H1 (cell line): ENCODE data around the gene GNG12. TPM values are rescaled to one million over a fixed set of nuclear protein-coding genes. Genes with fewer than 3 reads are reported as not detected.

ENCODE experiments used
- CTCF ChIA-PET: fragments of 300-600 bp; sonication (Branson Sonifier 250); formaldehyde crosslinking; loops from one replicate; lab custom pipeline; 2021; ENCODE audit not compliant: partially characterized antibody; lab: Charles Lee
- POLR2A ChIA-PET: fragments of 300-600 bp; sonication (Branson Sonifier 250); formaldehyde crosslinking; loops from one replicate; lab custom pipeline; 2021; ENCODE audit warnings: inconsistent platforms; ENCODE audit not compliant: partially characterized antibody; lab: Charles Lee
- DNase-seq, 2 experiments: peaks; one replicate each; pipeline versions ENCODE4 v3.0.0 to v3.0.0-alpha.2; 2010 to 2022; ENCODE audit warnings: low spot score in 2 of 2, low read depth in 1 of 2, mixed read lengths in 1 of 2
- FAIRE-seq: peaks from 2 replicates; lab custom pipeline; 2011; peaks lifted over from hg19 to GRCh38; lab: Jason Lieb, UNC
- H2AFZ ChIP-seq: 2 replicates; pipeline ENCODE4 v1.8.1; 2012; ENCODE audit warnings: low read length, inconsistent platforms
- H2AK5ac ChIP-seq: 2 replicates; pipeline ENCODE4 v1.6.1; 2013; ENCODE audit warnings: low read depth, low read length
- H2BK120ac ChIP-seq: replicated peaks from 2 replicates; pipeline ENCODE3; 2013; ENCODE audit warnings: low read depth, low read length, inconsistent platforms
- H2BK12ac ChIP-seq: 2 replicates; pipeline ENCODE4 v1.6.1; 2013; ENCODE audit warnings: low read depth, low read length
- H2BK15ac ChIP-seq: 2 replicates; pipeline ENCODE4 v1.6.1; 2013; ENCODE audit warnings: low read length
- H2BK20ac ChIP-seq: 2 replicates; pipeline ENCODE4 v1.6.1; 2013; ENCODE audit warnings: low read length
- H2BK5ac ChIP-seq: 2 replicates; pipeline ENCODE4 v1.6.1; 2013; ENCODE audit warnings: low read depth, low read length
- H3K14ac ChIP-seq: 2 replicates; pipeline ENCODE4 v1.6.1; 2013; ENCODE audit warnings: inconsistent platforms; ENCODE audit not compliant: insufficient read length
- H3K18ac ChIP-seq: 2 replicates; pipeline ENCODE4 v1.6.1; 2013; ENCODE audit warnings: low read length; ENCODE audit errors: extremely low read depth
- H3K23ac ChIP-seq: 2 replicates; pipeline ENCODE4 v1.6.1; 2013; ENCODE audit warnings: inconsistent platforms; ENCODE audit not compliant: insufficient read length
- H3K23me2 ChIP-seq: 2 replicates; pipeline ENCODE4 v1.6.1; 2013; ENCODE audit warnings: low read depth, low read length
- H3K27ac ChIP-seq: 2 replicates; pipeline ENCODE4 v1.6.1; 2011; ENCODE audit warnings: low read depth, low read length, inconsistent platforms
- H3K27me3 ChIP-seq, 4 experiments: replicated peaks in 1 of 4; 1 replicate in 1 of 4; 2 replicates in 3 of 4; pipeline versions ENCODE4 v1.6.1 to v1.8.1; 2011 to 2013; ENCODE audit warnings: low read length in 3 of 4, mild to moderate bottlenecking in 3 of 4, inconsistent platforms in 2 of 4, mixed read lengths in 2 of 4, moderate library complexity in 1 of 4; ENCODE audit not compliant: control insufficient read depth in 3 of 4, insufficient read depth in 3 of 4; ENCODE audit errors: extremely low read depth in 1 of 4
- H3K36me3 ChIP-seq, 4 experiments: 2 replicates each; pipeline versions ENCODE4 v1.6.1 to v1.8.1; 2011 to 2013; ENCODE audit warnings: mild to moderate bottlenecking in 4 of 4, low read length in 3 of 4, moderate library complexity in 2 of 4, control low read depth in 1 of 4, inconsistent platforms in 1 of 4; ENCODE audit not compliant: insufficient read depth in 4 of 4, control insufficient read depth in 2 of 4
- H3K4ac ChIP-seq: replicated peaks from 2 replicates; pipeline ENCODE3; 2013; ENCODE audit warnings: low read length, low read depth, mixed read lengths, inconsistent platforms; ENCODE audit not compliant: insufficient read length
- H3K4me1 ChIP-seq, 4 experiments: replicated peaks in 1 of 4; 1 replicate in 1 of 4; 2 replicates in 3 of 4; pipeline versions ENCODE4 v1.6.1 to v1.8.1; 2011 to 2013; ENCODE audit warnings: low read length in 3 of 4, inconsistent platforms in 2 of 4, mixed read lengths in 1 of 4; ENCODE audit not compliant: insufficient read depth in 4 of 4, control insufficient read depth in 3 of 4
- H3K4me2 ChIP-seq, 2 experiments: 2 replicates each; pipeline versions ENCODE4 v1.6.1 to v1.8.1; 2011 to 2013; ENCODE audit warnings: low read depth in 2 of 2, low read length in 2 of 2, control low read depth in 1 of 2, inconsistent platforms in 1 of 2, mild to moderate bottlenecking in 1 of 2; ENCODE audit not compliant: insufficient read depth in 1 of 2
- H3K4me3 ChIP-seq, 4 experiments: fragments of 200-600, 300-600 bp in 1 of 4; sonication (generic), shearing (Covaris generic), sonication (Bioruptor Twin) in 1 of 4; 2 replicates each; pipeline versions ENCODE4 v1.5.1 to v1.8.1; 2011 to 2016; ENCODE audit warnings: low read length in 4 of 4, low read depth in 3 of 4, control low read depth in 2 of 4, inconsistent platforms in 2 of 4, mild to moderate bottlenecking in 2 of 4, mixed read lengths in 1 of 4, moderate library complexity in 1 of 4; ENCODE audit not compliant: insufficient read depth in 2 of 4; ENCODE audit errors: extremely low read depth in 1 of 4
- H3K56ac ChIP-seq: replicated peaks from 2 replicates; pipeline ENCODE3; 2013; ENCODE audit warnings: low read depth, mild to moderate bottlenecking, mixed read lengths, low read length, inconsistent platforms; ENCODE audit not compliant: insufficient read length
- H3K79me1 ChIP-seq: 2 replicates; pipeline ENCODE4 v1.6.1; 2013; ENCODE audit warnings: low read depth, low read length, control low read depth
- H3K79me2 ChIP-seq, 2 experiments: 2 replicates each; pipeline versions ENCODE4 v1.6.1 to v1.8.1; 2012 to 2013; ENCODE audit warnings: low read length in 2 of 2, mild to moderate bottlenecking in 2 of 2, inconsistent platforms in 1 of 2; ENCODE audit not compliant: insufficient read depth in 2 of 2, control insufficient read depth in 1 of 2
- H3K9ac ChIP-seq, 4 experiments: replicated peaks in 1 of 4; 1 replicate in 1 of 4; 2 replicates in 3 of 4; pipeline versions ENCODE4 v1.6.1 to v1.8.1; 2011 to 2013; ENCODE audit warnings: low read depth in 3 of 4, low read length in 3 of 4, control low read depth in 2 of 4, mild to moderate bottlenecking in 2 of 4, moderate library complexity in 2 of 4, inconsistent platforms in 1 of 4; ENCODE audit errors: extremely low read depth in 1 of 4
- H3K9me3 ChIP-seq, 2 experiments: 2 replicates each; pipeline versions ENCODE4 v1.6.1 to v1.8.1; 2012 to 2013; ENCODE audit warnings: mild to moderate bottlenecking in 2 of 2, moderate library complexity in 2 of 2, control low read depth in 1 of 2, inconsistent platforms in 1 of 2, low read depth in 1 of 2, low read length in 1 of 2, mixed read lengths in 1 of 2; ENCODE audit not compliant: insufficient read depth in 2 of 2
- H4K20me1 ChIP-seq, 2 experiments: replicated peaks in 1 of 2; 2 replicates each; pipeline versions ENCODE3 to v1.8.1; 2011 to 2013; ENCODE audit warnings: inconsistent platforms in 2 of 2, low read length in 2 of 2, mild to moderate bottlenecking in 1 of 2; ENCODE audit not compliant: insufficient read depth in 2 of 2, control insufficient read depth in 1 of 2
- H4K5ac ChIP-seq: 2 replicates; pipeline ENCODE4 v1.6.1; 2013; ENCODE audit warnings: low read length, low read depth, mixed read lengths, inconsistent platforms; ENCODE audit not compliant: insufficient read length
- H4K8ac ChIP-seq: 2 replicates; pipeline ENCODE4 v1.8.0; 2013; ENCODE audit warnings: mild to moderate bottlenecking, moderate library complexity, low read length, inconsistent platforms; ENCODE audit not compliant: insufficient read depth; ENCODE audit errors: extremely low read depth
- H4K91ac ChIP-seq: replicated peaks from 2 replicates; pipeline ENCODE3; 2013; ENCODE audit warnings: low read length, mixed read lengths, inconsistent platforms; ENCODE audit not compliant: insufficient read length
- CHD7 ChIP-seq: fragments of 300-600 bp; sonication (generic); IDR thresholded peaks from 2 replicates; pipeline ENCODE4 v1.7.1; 2012; ENCODE audit warnings: low read length, moderate library complexity, mild to moderate bottlenecking, inconsistent platforms; ENCODE audit not compliant: insufficient replicate concordance
- polyA plus RNA-seq, 7 experiments: library from polyadenylated mRNA; depleted of rRNA in 3 of 7; stranded (reverse) in 5 of 7; unstranded in 2 of 7; fragments of >200 nt in 5 of 7; fragments of 200-250 nt in 2 of 7; gene quantifications; 1 replicate in 5 of 7; 2 replicates in 1 of 7; 4 replicates in 1 of 7; pipeline versions ENCODE4 v1.2.1 to v1.2.3, GENCODE V29; 2011 to 2013; ENCODE audit warnings: missing spikeins in 2 of 7, mixed read lengths in 2 of 7
- total RNA-seq: library from RNA; stranded (reverse); fragmentation: NEBNext Ultra II Directional; extraction: Animal tissue kit (Norgen Biotek cat#: 25700); gene quantifications from 2 replicates; pipeline ENCODE4 v1.2.1, GENCODE V29; 2021

Gene GNG12
- total and polyA plus RNA-seq, 2 of the 8 experiments (the other 6 are each of a cell fraction or from before 2014, with no cell fraction given): 11.4 to 35.8 TPM

DNA sequence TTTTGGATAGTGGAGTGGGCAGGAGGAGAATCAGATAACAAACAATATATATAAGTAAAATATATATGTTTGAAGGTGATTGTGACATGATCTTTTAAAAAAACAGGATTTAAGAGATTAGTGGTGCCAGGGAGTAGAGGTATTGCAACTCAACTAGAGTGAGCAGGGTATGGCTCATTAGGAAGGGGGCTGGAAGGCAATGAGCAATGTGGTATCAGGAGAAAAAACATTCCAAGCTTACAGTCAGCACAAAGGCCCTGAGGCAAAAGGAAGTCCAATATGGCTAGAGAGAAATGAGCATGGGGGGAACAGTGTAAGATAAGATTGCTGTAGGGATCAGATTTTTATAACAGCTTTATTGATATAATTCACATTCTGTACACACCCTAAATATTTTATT, 153.6 kb downstream of the GNG12 start:
- H4K20me1 ChIP-seq: no peaks in the 10 kb centered on the region
- no peak overlapping the region for H3K56ac ChIP-seq
- no peak overlapping the region for H3K14ac ChIP-seq
- no peak overlapping the region for H2BK20ac ChIP-seq
- peaks cover 0 to 5% (median 3%) of the 10 kb centered on the region in 4 experiments; a peak in 3 of 7 replicates for H3K4me1 ChIP-seq
- no peaks in the 10 kb centered on the region for H3K9me3 ChIP-seq
- no peak overlapping the region for H2AK5ac ChIP-seq
- H2BK5ac ChIP-seq: no peak overlapping the region
- H3K4me3 ChIP-seq: no peak overlapping the region
- no peak overlapping the region for H2BK120ac ChIP-seq
- DNase-seq: no peak
- H3K36me3 ChIP-seq: no peaks in the 10 kb centered on the region
- no peak overlapping the region for H4K8ac ChIP-seq
- H4K91ac ChIP-seq: no peak overlapping the region
- ChIA-PET POLR2A (interaction anchor here (0.8 kb wide), 1 partner anchor 66 kb away, joined by 3 read pairs; no protein-coding TSS in a partner anchor), CTCF (interaction anchor here (0.6 to 2.3 kb wide), 4 partner anchors 21 to 153 kb away, joined by 3 to 7 read pairs (median 4); no protein-coding TSS in a partner anchor)
- H2AFZ ChIP-seq: no peak overlapping the region
- no peak overlapping the region for H2BK15ac ChIP-seq
- no peak overlapping the region for H3K27ac ChIP-seq
- H3K27me3 ChIP-seq: no peaks in the 10 kb centered on the region
- H3K79me2 ChIP-seq: no peaks in the 10 kb centered on the region
- no peak for FAIRE-seq
- no peak overlapping the region for H3K4me2 ChIP-seq
- H3K79me1 ChIP-seq: no peaks in the 10 kb centered on the region
- H3K9ac ChIP-seq: no peak overlapping the region
- H3K4ac ChIP-seq: no peak overlapping the region
- H3K23ac ChIP-seq: no peak overlapping the region
- no peaks in the 10 kb centered on the region; the same call in 1 of the 2 replicates for H3K23me2 ChIP-seq
- no peak overlapping the region for H3K18ac ChIP-seq
- no peak overlapping the region for H2BK12ac ChIP-seq
- H4K5ac ChIP-seq: no peak overlapping the region
- no peak for TF ChIP-seq CHD7
